A549 treated with Hydrocortisone at 1 μM for 4 hours (cell line): ENCODE results near the gene SLC7A7. TPM values are rescaled to one million over a fixed set of nuclear protein-coding genes. Genes with fewer than 3 reads are reported as not detected.

ENCODE experiments used
- total RNA-seq: library from RNA; stranded (reverse); fragments of 200-300 nt; extraction: Qiagen RNA extraction; gene quantifications from 5 replicates; pipeline ENCODE4 v1.2.3, GENCODE V29; 2022

The SLC7A7 gene
- 20.6 to 31.9 TPM (median 22.2 TPM) in 5 replicates for total RNA-seq

DNA sequence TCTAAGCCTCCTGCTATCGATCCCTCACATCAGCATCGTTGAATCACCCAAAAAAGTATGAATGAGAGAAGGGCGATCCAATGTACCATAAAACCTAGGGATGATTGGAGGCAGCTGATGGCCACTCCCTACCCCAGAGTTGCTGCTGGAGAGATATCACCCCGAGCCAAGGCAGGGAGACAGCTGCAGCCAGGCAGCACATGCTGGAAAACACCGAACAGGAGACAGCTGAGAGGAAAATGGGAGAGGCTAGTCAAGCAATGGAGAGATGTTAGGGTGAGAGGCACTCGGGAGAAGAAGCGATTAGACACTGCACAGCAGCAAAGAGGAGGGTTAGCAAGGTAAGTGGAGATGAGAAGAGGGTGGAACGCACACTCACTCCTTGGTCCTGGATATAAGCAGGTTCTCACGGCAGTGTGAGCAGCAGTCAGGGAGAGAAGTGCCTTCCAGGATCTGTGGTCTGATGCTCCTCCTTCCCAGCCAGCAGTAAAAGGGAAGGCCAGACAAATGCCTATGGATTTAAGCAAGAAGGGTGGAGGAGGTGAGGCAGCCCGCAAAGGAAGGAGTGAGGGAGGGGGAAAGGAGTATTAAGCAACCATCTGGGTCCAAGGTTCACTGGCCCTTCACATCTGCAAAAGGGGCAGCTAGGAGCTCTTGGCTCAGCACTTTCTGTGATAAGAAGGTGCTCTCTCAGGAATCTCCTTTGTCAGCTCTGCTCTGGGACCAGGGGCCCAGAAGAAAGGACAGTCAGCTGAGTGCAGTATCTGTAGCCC is at the start of gene SLC7A7:
TSS of gene SLC7A7 (minus strand) at position 495 of the 773 bp plus-strand sequence. CDS start 2,037 bp downstream, outside the sequence.

DNA sequence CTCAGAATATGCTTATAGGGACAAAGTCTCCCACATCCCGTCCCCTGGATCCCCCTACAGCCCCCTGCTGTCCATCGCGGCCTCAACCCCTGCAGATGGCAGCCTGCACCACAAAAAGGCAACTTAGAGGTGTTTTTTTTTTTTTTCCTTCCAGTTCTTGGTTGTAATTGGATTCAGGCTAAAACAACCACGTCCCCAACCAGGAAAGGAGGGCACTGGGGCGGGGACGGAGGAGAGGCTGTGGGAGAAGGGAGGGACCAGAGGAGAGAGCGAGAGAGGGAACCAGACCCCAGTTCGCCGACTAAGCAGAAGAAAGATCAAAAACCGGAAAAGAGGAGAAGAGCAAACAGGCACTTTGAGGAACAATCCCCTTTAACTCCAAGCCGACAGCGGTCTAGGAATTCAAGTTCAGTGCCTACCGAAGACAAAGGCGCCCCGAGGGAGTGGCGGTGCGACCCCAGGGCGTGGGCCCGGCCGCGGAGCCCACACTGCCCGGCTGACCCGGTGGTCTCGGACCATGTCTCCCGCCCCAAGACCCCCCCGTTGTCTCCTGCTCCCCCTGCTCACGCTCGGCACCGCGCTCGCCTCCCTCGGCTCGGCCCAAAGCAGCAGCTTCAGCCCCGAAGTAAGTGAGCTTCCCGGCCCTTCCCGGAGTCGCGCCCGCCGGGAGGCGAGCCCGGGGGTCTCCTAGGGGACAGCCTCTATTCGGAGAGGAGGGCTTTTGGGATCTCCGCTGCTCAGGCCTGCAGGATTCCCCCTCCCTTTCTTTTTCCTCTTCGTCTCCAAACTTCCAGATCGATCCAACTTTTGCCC is 21.3 kb upstream of the SLC7A7 start, which contains the start of gene MMP14:
TSS of gene MMP14 (plus strand) at position 285 of the 813 bp plus-strand sequence. CDS start at position 518, 233 bp downstream.

DNA sequence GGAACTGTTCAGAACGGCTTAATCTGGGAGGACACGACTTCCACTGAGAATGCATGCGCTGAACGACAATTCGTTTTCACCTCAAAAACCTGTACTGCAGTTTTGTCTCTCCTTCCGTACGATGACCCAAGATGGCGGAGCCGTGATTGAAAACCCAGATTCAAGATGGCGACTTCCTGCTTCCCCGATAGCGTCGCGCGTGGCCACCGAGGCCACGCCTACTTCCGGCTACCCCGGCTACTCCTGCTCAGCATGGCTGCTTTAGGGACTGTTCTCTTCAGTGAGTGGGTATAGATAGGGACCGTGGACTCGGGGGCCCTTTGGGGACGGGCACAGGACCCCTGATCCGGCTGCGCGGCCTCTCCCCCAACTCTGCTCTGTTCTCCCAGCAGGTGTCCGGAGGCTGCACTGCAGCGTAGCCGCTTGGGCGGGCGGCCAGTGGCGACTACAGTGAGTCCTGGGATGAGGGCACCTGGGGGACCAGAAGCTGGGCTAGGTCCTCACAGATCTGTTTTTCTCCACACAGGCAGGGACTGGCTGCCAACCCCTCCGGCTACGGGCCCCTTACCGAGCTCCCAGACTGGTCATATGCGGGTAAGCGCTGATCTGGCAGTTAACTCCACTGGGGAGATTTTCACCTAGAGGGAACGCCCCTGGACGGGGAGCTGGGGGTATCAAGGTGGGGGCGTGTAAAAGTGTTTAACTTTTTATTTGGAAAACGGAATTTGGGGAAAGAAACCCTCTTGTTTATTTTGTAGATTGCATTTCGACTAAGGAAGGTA is 14.6 kb upstream of the SLC7A7 start, which contains the start of gene MRPL52:
TSS of gene MRPL52 (plus strand) at position 227 of the 782 bp plus-strand sequence. CDS start at position 253, 26 bp downstream.

DNA sequence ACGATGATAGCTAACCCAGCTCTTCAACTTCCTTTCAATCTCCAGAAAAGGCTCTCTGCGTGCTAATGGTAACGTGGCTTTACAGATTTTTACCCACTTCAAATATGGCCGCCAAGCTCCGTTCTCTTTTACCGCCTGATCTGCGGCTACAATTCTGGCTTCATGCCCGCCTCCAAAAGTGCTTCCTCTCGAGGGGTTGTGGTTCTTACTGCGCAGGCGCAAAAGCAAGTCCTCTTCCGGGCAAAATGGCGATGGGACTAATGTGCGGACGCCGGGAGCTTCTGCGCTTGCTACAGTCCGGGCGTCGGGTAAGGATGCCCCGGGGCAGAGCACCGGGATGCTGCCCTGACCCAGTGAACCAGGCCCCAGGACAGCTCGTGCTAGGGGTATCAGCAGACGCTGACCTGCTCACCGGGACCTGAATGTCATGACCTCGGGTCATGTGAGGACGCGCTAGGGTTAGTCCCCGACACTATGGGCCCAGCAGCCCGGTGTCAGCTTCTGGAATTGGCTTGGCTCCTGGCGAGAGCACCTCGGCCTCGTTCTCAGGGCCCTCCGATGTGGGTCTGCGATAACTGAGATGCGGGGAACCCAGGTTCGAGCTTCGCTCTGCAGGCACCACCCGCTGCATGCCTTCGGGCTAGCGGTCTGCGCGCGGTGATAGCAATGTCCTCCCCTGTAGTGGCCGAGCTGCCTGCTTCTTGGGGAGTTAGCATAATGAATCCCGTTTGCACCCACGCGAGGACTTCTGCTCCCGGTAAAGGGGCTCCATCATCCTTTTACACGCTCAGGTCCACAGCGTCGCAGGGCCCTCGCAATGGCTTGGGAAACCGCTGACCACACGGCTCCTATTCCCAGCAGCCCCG is 48.5 kb downstream of the SLC7A7 start, which contains the start of gene OXA1L:
TSS of gene OXA1L (plus strand) at position 232 of the 866 bp plus-strand sequence. CDS start at position 246, 14 bp downstream.

Other genes with a start within 250 kb of the SLC7A7 start
- 333 to 376 TPM (median 371 TPM) in 5 replicates for gene DAD1, start 226.2 kb downstream of the SLC7A7 start, total RNA-seq
- gene ABHD4, start 217.1 kb downstream of the SLC7A7 start, total RNA-seq, result 45.4 to 51.4 TPM (median 47.1 TPM) in 5 replicates
- gene OR6J1, start 171.1 kb downstream of the SLC7A7 start, total RNA-seq, result not detected in 5 replicates
- gene OXA1L, start 48.7 kb downstream of the SLC7A7 start, total RNA-seq, result 146 to 166 TPM (median 159 TPM) in 5 replicates
- gene MRPL52, start 14.5 kb upstream of the SLC7A7 start, total RNA-seq, result 98.8 to 218 TPM (median 198 TPM) in 5 replicates
- gene MMP14, start 21.1 kb upstream of the SLC7A7 start, total RNA-seq, result 0.41 to 0.78 TPM (median 0.66 TPM) in 5 replicates
- 70.9 to 81.1 TPM (median 78.0 TPM) in 5 replicates for gene LRP10, start 56.3 kb upstream of the SLC7A7 start, total RNA-seq
- gene REM2, start 67.8 kb upstream of the SLC7A7 start, total RNA-seq, result 0.30 to 0.46 TPM (median 0.36 TPM) in 5 replicates
- gene RBM23, start 103.7 kb upstream of the SLC7A7 start, total RNA-seq, result 55.9 to 63.4 TPM (median 58.8 TPM) in 5 replicates
- 91.3 to 119 TPM (median 103 TPM) in 5 replicates for gene PRMT5, start 113.9 kb upstream of the SLC7A7 start, total RNA-seq
- 35.5 to 36.9 TPM (median 35.9 TPM) in 5 replicates for gene HAUS4, start 141.7 kb upstream of the SLC7A7 start, total RNA-seq
- 31.9 to 40.6 TPM (median 34.4 TPM) in 5 replicates for gene AJUBA, start 167.1 kb upstream of the SLC7A7 start, total RNA-seq
- gene C14orf93, start 194.7 kb upstream of the SLC7A7 start, total RNA-seq, result 2.4 to 3.7 TPM (median 3.0 TPM) in 5 replicates
- gene PSMB5, start 219.5 kb upstream of the SLC7A7 start, total RNA-seq, result 290 to 318 TPM (median 311 TPM) in 5 replicates
- not detected in 5 replicates for gene PSMB11, start 226.8 kb upstream of the SLC7A7 start, total RNA-seq
- 3.2 to 4.5 TPM (median 4.3 TPM) in 5 replicates for gene CDH24, start 242.1 kb upstream of the SLC7A7 start, total RNA-seq